H1 (cell line): ENCODE measurements around the gene COG7. TPM values are rescaled to one million over a fixed set of nuclear protein-coding genes. Genes with fewer than 3 reads are reported as not detected.

Source experiments
- CREB1 ChIP-seq: IDR thresholded peaks from 2 replicates; pipeline ENCODE4 v1.6.1; 2012; ENCODE audit warnings: inconsistent platforms
- HDAC2 ChIP-seq, 2 experiments: fragments of 300-600 bp in 1 of 2; sonication (generic) in 1 of 2; IDR thresholded peaks; 2 replicates each; pipeline ENCODE4 v1.6.1; 2011 to 2012; ENCODE audit warnings: low read depth in 2 of 2, low read length in 2 of 2, mild to moderate bottlenecking in 2 of 2, moderate library complexity in 2 of 2, borderline replicate concordance in 1 of 2, inconsistent platforms in 1 of 2
- KDM5A ChIP-seq: fragments of 200-600 bp; IDR thresholded peaks from 2 replicates; pipeline ENCODE4 v1.7.1; 2012; ENCODE audit warnings: mild to moderate bottlenecking, low read length, inconsistent platforms, mixed read lengths
- POU5F1 ChIP-seq: IDR thresholded peaks from 2 replicates; pipeline ENCODE4 v1.6.1; 2011; ENCODE audit warnings: low read depth, mild to moderate bottlenecking, low read length, moderate library complexity
- SRF ChIP-seq: IDR thresholded peaks from 2 replicates; pipeline ENCODE4 v1.6.1; 2011; ENCODE audit warnings: mild to moderate bottlenecking, low read depth, low read length, moderate library complexity
- TEAD4 ChIP-seq: IDR thresholded peaks from 2 replicates; pipeline ENCODE4 v1.6.1; 2012; ENCODE audit warnings: low read depth, low read length, inconsistent platforms, mixed read lengths
- polyA plus RNA-seq, 7 experiments: library from polyadenylated mRNA; depleted of rRNA in 3 of 7; stranded (reverse) in 5 of 7; unstranded in 2 of 7; fragments of >200 nt in 5 of 7; fragments of 200-250 nt in 2 of 7; gene quantifications; 1 replicate in 5 of 7; 2 replicates in 1 of 7; 4 replicates in 1 of 7; pipeline versions ENCODE4 v1.2.1 to v1.2.3, GENCODE V29; 2011 to 2013; ENCODE audit warnings: missing spikeins in 2 of 7, mixed read lengths in 2 of 7
- total RNA-seq: library from RNA; stranded (reverse); fragmentation: NEBNext Ultra II Directional; extraction: Animal tissue kit (Norgen Biotek cat#: 25700); gene quantifications from 2 replicates; pipeline ENCODE4 v1.2.1, GENCODE V29; 2021
- TF ChIP-seq, protein P1 (sequence below): IDR thresholded peaks from 2 replicates; pipeline ENCODE4 v1.6.1; 2011; ENCODE audit warnings: low read depth, mild to moderate bottlenecking, low read length; ENCODE audit not compliant: insufficient read depth
- TF ChIP-seq, protein P2 (sequence below): IDR thresholded peaks from 2 replicates; pipeline ENCODE4 v1.6.1; 2012; ENCODE audit warnings: low read length, inconsistent platforms

Gene COG7
- total and polyA plus RNA-seq, 2 of the 8 experiments (the other 6 are each of a cell fraction or from before 2014, with no cell fraction given): 17.2 to 40.4 TPM

DNA sequence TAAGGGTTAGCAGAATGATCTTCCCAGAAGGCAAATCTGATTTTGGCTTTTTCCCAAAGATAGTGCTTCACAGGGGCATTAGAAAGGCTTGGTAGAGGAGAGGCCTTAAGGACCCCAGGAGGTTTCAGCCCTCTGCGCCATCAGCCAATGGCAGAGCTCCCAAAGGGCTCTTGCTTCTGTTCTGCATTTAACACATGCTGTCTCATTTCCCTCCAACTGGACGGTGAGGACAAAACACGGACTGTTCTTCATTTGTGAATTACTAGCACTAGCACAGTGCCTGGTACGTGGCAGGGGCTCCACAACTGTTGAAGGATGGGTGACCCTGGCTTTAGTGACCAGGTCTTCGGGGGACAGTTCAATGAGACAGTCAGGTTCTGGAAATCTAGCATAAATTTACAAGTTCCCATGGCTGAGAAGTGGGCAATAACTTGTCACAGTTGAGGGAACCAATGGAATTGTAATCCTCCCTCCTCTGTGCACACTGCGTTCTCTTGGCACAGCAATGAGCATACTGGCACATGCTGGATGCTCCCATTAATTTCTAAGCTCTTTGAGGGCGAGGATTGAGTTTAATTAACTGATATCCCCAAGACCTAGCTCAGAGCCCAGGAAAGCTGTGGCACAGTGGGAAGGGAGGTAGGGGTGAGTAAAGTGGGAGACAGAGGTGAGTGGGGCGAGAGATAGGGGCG is 45.4 kb downstream of the COG7 start (continued):
- TF ChIP-seq POU5F1 (no peak), SRF (no peak), TEAD4 (no peak), CREB1 (no peak), KDM5A (no peak), HDAC2 (IDR thresholded peaks at IDR 0.05; ENCODE audit: borderline replicate concordance in 1 of 2, low read depth in 2 of 2, low read length in 2 of 2) (no peak)
- TF ChIP-seq, protein P1, sequence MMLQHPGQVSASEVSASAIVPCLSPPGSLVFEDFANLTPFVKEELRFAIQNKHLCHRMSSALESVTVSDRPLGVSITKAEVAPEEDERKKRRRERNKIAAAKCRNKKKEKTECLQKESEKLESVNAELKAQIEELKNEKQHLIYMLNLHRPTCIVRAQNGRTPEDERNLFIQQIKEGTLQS: no peak
- TF ChIP-seq, protein P2, sequence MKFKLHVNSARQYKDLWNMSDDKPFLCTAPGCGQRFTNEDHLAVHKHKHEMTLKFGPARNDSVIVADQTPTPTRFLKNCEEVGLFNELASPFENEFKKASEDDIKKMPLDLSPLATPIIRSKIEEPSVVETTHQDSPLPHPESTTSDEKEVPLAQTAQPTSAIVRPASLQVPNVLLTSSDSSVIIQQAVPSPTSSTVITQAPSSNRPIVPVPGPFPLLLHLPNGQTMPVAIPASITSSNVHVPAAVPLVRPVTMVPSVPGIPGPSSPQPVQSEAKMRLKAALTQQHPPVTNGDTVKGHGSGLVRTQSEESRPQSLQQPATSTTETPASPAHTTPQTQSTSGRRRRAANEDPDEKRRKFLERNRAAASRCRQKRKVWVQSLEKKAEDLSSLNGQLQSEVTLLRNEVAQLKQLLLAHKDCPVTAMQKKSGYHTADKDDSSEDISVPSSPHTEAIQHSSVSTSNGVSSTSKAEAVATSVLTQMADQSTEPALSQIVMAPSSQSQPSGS: no peak
